Stomach (tissue), 9 donors: ENCODE measurements around the gene PSMB7. TPM values are rescaled to one million over a fixed set of nuclear protein-coding genes. Genes with fewer than 3 reads are reported as not detected.

Source experiments
- DNase-seq, 2 donors: peaks; one replicate each; pipeline versions ENCODE4 v3.0.0 to v3.0.0-alpha.2; 2013 to 2019
- H3K27ac ChIP-seq, 5 donors: fragments of 200-600 bp in 4 of 5; sonication (generic) in 4 of 5; one replicate each; pipeline ENCODE4 v1.5.1; 2013 to 2019; ENCODE audit warnings: mild to moderate bottlenecking in 1 of 5, moderate library complexity in 1 of 5
- H3K27me3 ChIP-seq, 3 donors: fragments of 200-600 bp; sonication (generic); one replicate each; pipeline ENCODE4 v1.5.1; 2017 to 2019; ENCODE audit warnings: mixed run types in 1 of 3
- H3K36me3 ChIP-seq, 4 donors: fragments of 200-600 bp; sonication (generic); 1 replicate in 3 of 4; 2 replicates in 1 of 4; pipeline ENCODE4 v1.5.1; 2016 to 2019
- H3K4me1 ChIP-seq, 4 donors: fragments of 200-600 bp; sonication (generic); one replicate each; pipeline ENCODE4 v1.5.1; 2016 to 2019
- H3K4me3 ChIP-seq, 4 donors: fragments of 200-600 bp; sonication (generic) in 3 of 4; one replicate each; pipeline ENCODE4 v1.5.1; 2016 to 2019; ENCODE audit warnings: mild to moderate bottlenecking in 1 of 4
- H3K9me3 ChIP-seq, 4 donors: fragments of 200-600 bp; sonication (generic); one replicate each; pipeline ENCODE4 v1.5.1; 2016 to 2019
- CTCF ChIP-seq, 7 experiments: fragments of 450-650 bp in 4 of 7; fragments of 200-600 bp in 3 of 7; sonication (generic) in 3 of 7; IDR thresholded peaks; one replicate each; pipeline ENCODE4 v1.5.1; 2016 to 2019; ENCODE audit warnings: antibody characterized with exemption in 7 of 7, control low read depth in 2 of 7, mild to moderate bottlenecking in 1 of 7
- EP300 ChIP-seq: sonication (generic); formaldehyde crosslinking; IDR thresholded peaks from one replicate; pipeline ENCODE4 v1.6.1; 2017; ENCODE audit warnings: antibody characterized with exemption
- POLR2A ChIP-seq, 4 donors: fragments of 450-650 bp; IDR thresholded peaks; one replicate each; pipeline ENCODE4 v1.6.1; 2016; ENCODE audit warnings: antibody characterized with exemption in 4 of 4, control low read depth in 2 of 4, mild to moderate bottlenecking in 1 of 4, moderate library complexity in 1 of 4
- POLR2AphosphoS5 ChIP-seq, 3 donors: sonication (generic); formaldehyde crosslinking; IDR thresholded peaks; one replicate each; pipeline ENCODE4 v1.6.1; 2016; ENCODE audit warnings: antibody characterized with exemption in 3 of 3
- WGBS, 5 donors: extraction: QIAGEN DNeasy Blood & Tissue Kit in 3 of 5; methylation state at CpG; one replicate each; pipeline versions ENCODE4 v1.1.5 to v1.1.7; 2013 to 2018; 5-methylcytosine and 5-hydroxymethylcytosine counted together
- intact Hi-C: fragments of 100-400 bp; cut with DNase I; formaldehyde crosslinking; loops from one replicate; pipeline ENCODE4 v1.15.1; 2023; ENCODE audit warnings: low total_unique reads
- polyA plus RNA-seq, 3 donors: library from polyadenylated mRNA; stranded (reverse); fragments of 200-250 nt; gene quantifications; one replicate each; pipeline ENCODE4 v1.2.3, GENCODE V29; 2013
- total RNA-seq, 5 donors: library from RNA; depleted of rRNA; stranded (reverse); fragments of >200 nt; gene quantifications; one replicate each; pipeline versions ENCODE4 v1.1.0 to v1.2.3, GENCODE V29; 2014 to 2016
- donor health status: healthy with polysubstance abuse.
- donor health status: Bipolar disorder and iron deficiency.
- donor health status: healthy.

PSMB7 gene
- total and polyA plus RNA-seq, 8 donors, result 4.9 to 213 (median 118) TPM

GRCh38 chr9:124448019-124448418 is 32.8 kb upstream of the PSMB7 start:
- Histone ChIP-seq H3K36me3 (no peaks in the 10 kb centered on the region), H3K4me1 (peaks cover 7 to 14% (median 10%) of the 10 kb centered on the region in 4 donors), H3K9me3 (no peaks in the 10 kb centered on the region), H3K4me3 (no peak overlapping the region), H3K27me3 (peaks cover 15 to 70% (median 35%) of the 10 kb centered on the region in 3 donors), H3K27ac (no peak overlapping the region)
- intact Hi-C loops, result no loop called here
- TF ChIP-seq POLR2AphosphoS5 (IDR thresholded peaks at IDR 0.05) (no peak), EP300 (no peak), CTCF (IDR thresholded peaks at IDR 0.05) (no peak), POLR2A (IDR thresholded peaks at IDR 0.05) (no peak)
- no peak for DNase-seq
- 63 to 86% (median 80%) methylated on average over 6 to 7 of the region's 7 CpGs for WGBS, 5 donors

- Histone ChIP-seq H3K36me3 (no peaks in the 10 kb centered on the region), H3K9me3 (peaks cover 0 to 6% (median 1%) of the 10 kb centered on the region in 4 donors), H3K4me3 (no peak overlapping the region), H3K27me3 (peaks cover 14 to 62% (median 27%) of the 10 kb centered on the region in 3 donors), H3K27ac (no peak overlapping the region), H3K4me1 (peaks cover 7 to 12% (median 8%) of the 10 kb centered on the region in 4 donors)
- intact Hi-C loops, result no loop called here
- DNase-seq, result no peak
- WGBS, 5 donors, result 51 to 71% (median 61%) methylated on average over 4 of the region's 4 CpGs
- TF ChIP-seq POLR2A (IDR thresholded peaks at IDR 0.05) (no peak), CTCF (IDR thresholded peaks at IDR 0.05) (no peak), EP300 (no peak), POLR2AphosphoS5 (IDR thresholded peaks at IDR 0.05) (no peak)
Measured at GRCh38 chr9:124447297-124447661, 32.0 kb upstream of the PSMB7 start.

- Histone ChIP-seq H3K4me1 (no peaks in the 10 kb centered on the region), H3K27ac (no peak overlapping the region), H3K36me3 (no peaks in the 10 kb centered on the region), H3K27me3 (peaks cover 0 to 51% (median 0%) of the 10 kb centered on the region in 3 donors), H3K4me3 (no peak overlapping the region), H3K9me3 (peaks cover 0 to 13% (median 4%) of the 10 kb centered on the region in 4 donors)
- TF ChIP-seq POLR2AphosphoS5 (IDR thresholded peaks at IDR 0.05) (no peak), EP300 (no peak), CTCF (IDR thresholded peaks at IDR 0.05) (no peak), POLR2A (IDR thresholded peaks at IDR 0.05) (no peak)
- intact Hi-C loops, result no loop called here
- WGBS, 5 donors, result 75 to 87% (median 84%) methylated on average over 2 to 3 of the region's 3 CpGs
- no peak for DNase-seq
Measured at GRCh38 chr9:124444166-124444565, 28.9 kb upstream of the PSMB7 start.

- H3K27me3 ChIP-seq, result peaks cover 0 to 50% (median 0%) of the 10 kb centered on the region in 3 donors
- TF ChIP-seq POLR2A (IDR thresholded peaks at IDR 0.05) (no peak), POLR2AphosphoS5 (IDR thresholded peaks at IDR 0.05) (no peak), EP300 (no peak), CTCF (IDR thresholded peaks at IDR 0.05) (no peak)
- peaks cover 0 to 18% (median 8%) of the 10 kb centered on the region in 4 donors for H3K9me3 ChIP-seq
- intact Hi-C loops, result no loop called here
- H3K27ac ChIP-seq, result no peak overlapping the region
- DNase-seq, result no peak
- no peaks in the 10 kb centered on the region for H3K4me1 ChIP-seq
- H3K4me3 ChIP-seq, result no peak overlapping the region
- WGBS, 5 donors, result 55 to 90% (median 85%) methylated on average over 2 of the region's 2 CpGs
- no peaks in the 10 kb centered on the region for H3K36me3 ChIP-seq
Measured at GRCh38 chr9:124443625-124444024, 28.4 kb upstream of the PSMB7 start.
